SK-N-SH (cell line): ENCODE results near the gene ACSS1. TPM values are rescaled to one million over a fixed set of nuclear protein-coding genes. Genes with fewer than 3 reads are reported as not detected.

Source experiments
- CTCF ChIA-PET: fragments of 300-600, 350-600 bp; formaldehyde crosslinking; extraction: SDS; loops from one replicate; lab custom pipeline; 2021; lab: Yijun Ruan, JAX
- POLR2A ChIA-PET: fragments of 350-600 bp; sonication (Branson Sonifier 250); formaldehyde crosslinking; extraction: SDS; loops from one replicate; lab custom pipeline; 2020; ENCODE audit warnings: antibody characterized with exemption, inconsistent platforms; lab: Yijun Ruan, JAX
- DNase-seq: peaks from one replicate; pipeline ENCODE4 v3.0.0; 2012
- H2AFZ ChIP-seq: fragments of 200-600 bp; sonication (generic); 2 replicates; pipeline ENCODE4 v1.8.1; 2016; ENCODE audit warnings: antibody characterized with exemption, mild to moderate bottlenecking, low read depth
- H3F3A ChIP-seq: fragments of 200-600 bp; sonication (generic); replicated peaks from 2 replicates; pipeline ENCODE3; 2016; ENCODE audit warnings: antibody characterized with exemption, mild to moderate bottlenecking; ENCODE audit not compliant: insufficient read depth
- H3K27ac ChIP-seq, 2 experiments: fragments of 200-500 bp in 1 of 2; fragments of 200-600 bp in 1 of 2; sonication (Bioruptor generic) in 1 of 2; sonication (generic), shearing (Covaris generic) in 1 of 2; 2 replicates each; pipeline versions ENCODE4 v1.5.1 to v1.6.1; 2014 to 2016; ENCODE audit warnings: low read depth in 2 of 2, inconsistent platforms in 1 of 2, low read length in 1 of 2, mild to moderate bottlenecking in 1 of 2, mixed read lengths in 1 of 2
- H3K27me3 ChIP-seq: fragments of 200-600 bp; sonication (generic), shearing (Covaris generic); 2 replicates; pipeline ENCODE4 v1.6.1; 2016; ENCODE audit warnings: mixed run types; ENCODE audit not compliant: insufficient read depth
- H3K36me3 ChIP-seq, 2 experiments: fragments of 200-500 bp in 1 of 2; fragments of 200-600 bp in 1 of 2; sonication (Bioruptor generic) in 1 of 2; sonication (generic) in 1 of 2; replicated peaks in 1 of 2; 2 replicates each; pipeline versions ENCODE3 to v1.5.1; 2014 to 2016; ENCODE audit warnings: low read length in 1 of 2, mild to moderate bottlenecking in 1 of 2; ENCODE audit not compliant: insufficient read depth in 2 of 2, control insufficient read depth in 1 of 2
- H3K4me1 ChIP-seq, 2 experiments: fragments of 200-500 bp in 1 of 2; fragments of 200-600 bp in 1 of 2; sonication (Bioruptor generic) in 1 of 2; sonication (generic), shearing (Covaris generic) in 1 of 2; 2 replicates each; pipeline versions ENCODE4 v1.5.1 to v1.6.1; 2014 to 2016; ENCODE audit warnings: low read depth in 1 of 2, low read length in 1 of 2, mixed run types in 1 of 2; ENCODE audit not compliant: insufficient read depth in 2 of 2, control insufficient read depth in 1 of 2
- H3K4me2 ChIP-seq: fragments of 200-600 bp; sonication (generic), shearing (Covaris generic); 2 replicates; pipeline ENCODE4 v1.6.1; 2017; ENCODE audit warnings: mixed run types
- H3K4me3 ChIP-seq, 2 experiments: fragments of 200-500 bp in 1 of 2; fragments of 200-600 bp in 1 of 2; sonication (Bioruptor generic) in 1 of 2; sonication (generic), shearing (Covaris generic) in 1 of 2; 2 replicates each; pipeline versions ENCODE4 v1.5.1 to v1.8.1; 2014 to 2016; ENCODE audit warnings: low read depth in 2 of 2, inconsistent platforms in 1 of 2, low read length in 1 of 2, mild to moderate bottlenecking in 1 of 2, mixed read lengths in 1 of 2, moderate library complexity in 1 of 2
- H3K79me2 ChIP-seq: fragments of 200-600 bp; sonication (generic); 2 replicates; pipeline ENCODE4 v1.8.1; 2017; ENCODE audit warnings: mild to moderate bottlenecking; ENCODE audit not compliant: insufficient read depth
- H3K9ac ChIP-seq: fragments of 200-600 bp; sonication (generic); 2 replicates; pipeline ENCODE4 v1.6.1; 2017; ENCODE audit warnings: mixed run types
- H3K9me2 ChIP-seq: fragments of 200-600 bp; sonication (generic); 2 replicates; pipeline ENCODE4 v1.6.1; 2017; ENCODE audit warnings: mixed run types
- H3K9me3 ChIP-seq: fragments of 200-600 bp; sonication (generic); 2 replicates; pipeline ENCODE4 v1.6.1; 2017; ENCODE audit warnings: mixed run types, mild to moderate bottlenecking, moderate library complexity
- H4K20me1 ChIP-seq: fragments of 200-600 bp; sonication (generic); 2 replicates; pipeline ENCODE4 v1.6.1; 2017; ENCODE audit warnings: mild to moderate bottlenecking, mixed run types; ENCODE audit not compliant: insufficient read depth
- GATA2 ChIP-seq: sonication (generic); formaldehyde crosslinking; IDR thresholded peaks from 2 replicates; pipeline ENCODE4 v1.5.0; 2020; ENCODE audit warnings: mild to moderate bottlenecking, missing genetic modification reagents
- IRF3 ChIP-seq: fragments of 150-350 bp; IDR thresholded peaks from 2 replicates; pipeline ENCODE4 v1.6.1; 2016; ENCODE audit warnings: mild to moderate bottlenecking, low read depth, low read length
- JUND ChIP-seq: IDR thresholded peaks from 2 replicates; pipeline ENCODE4 v1.4.0; 2012
- MAX ChIP-seq: IDR thresholded peaks from 2 replicates; pipeline ENCODE4 v1.4.0; 2012; ENCODE audit warnings: low read depth
- MXI1 ChIP-seq: IDR thresholded peaks from 2 replicates; pipeline ENCODE4 v1.6.1; 2012; ENCODE audit warnings: mild to moderate bottlenecking, low read depth, low read length, improper control_type of control experiment
- NFIC ChIP-seq: IDR thresholded peaks from 2 replicates; pipeline ENCODE4 v1.4.0; 2012; ENCODE audit warnings: borderline replicate concordance
- RFX5 ChIP-seq: IDR thresholded peaks from 2 replicates; pipeline ENCODE4 v1.6.1; 2012; ENCODE audit warnings: mild to moderate bottlenecking, improper control_type of control experiment, low read length
- USF1 ChIP-seq: IDR thresholded peaks from 2 replicates; pipeline ENCODE4 v1.4.0; 2012; ENCODE audit warnings: low read depth, borderline replicate concordance
- YY1 ChIP-seq: IDR thresholded peaks from 2 replicates; pipeline ENCODE4 v1.4.0; 2012; ENCODE audit warnings: low read depth, mild to moderate bottlenecking
- WGBS: methylation state at CpG from one replicate; pipeline ENCODE4 v1.1.6; 2017; ENCODE audit warnings: low lambda C conversion rate; 5-methylcytosine and 5-hydroxymethylcytosine counted together
- polyA plus RNA-seq, 3 experiments: library from polyadenylated mRNA; depleted of rRNA; stranded (reverse); fragments of >200 nt; gene quantifications; 2 replicates each; pipeline ENCODE4 v1.2.3, GENCODE V29; 2012
- TF ChIP-seq, protein P1 (sequence below): fragments of 200-600 bp; sonication (generic); IDR thresholded peaks from 2 replicates; pipeline ENCODE4 v1.6.1; 2017; ENCODE audit warnings: antibody characterized with exemption, mild to moderate bottlenecking, moderate library complexity
- TF ChIP-seq, protein P2 (sequence below): IDR thresholded peaks from 2 replicates; pipeline ENCODE4 v1.6.1; 2012; ENCODE audit warnings: mild to moderate bottlenecking, low read depth, low read length, moderate library complexity

ACSS1 gene
- polyA plus RNA-seq, 1 of the 3 experiments (the other 2 are of a cell fraction) = 2.0 TPM

- Histone ChIP-seq H3K4me2 (no peak overlapping the region), H3K27ac (no peak overlapping the region), H4K20me1 (no peaks in the 10 kb centered on the region), H2AFZ (no peak overlapping the region), H3K4me1 (no peaks in the 10 kb centered on the region), H3K9ac (no peak overlapping the region), H3K36me3 (peaks cover 23 to 67% of the 10 kb centered on the region in 2 experiments), H3K4me3 (no peak overlapping the region), H3K27me3 (no peaks in the 10 kb centered on the region), H3K79me2 (no peaks in the 10 kb centered on the region; the same call in 1 of the 2 replicates), H3F3A (no peaks in the 10 kb centered on the region), H3K9me3 (0 out of 2 replicates have a peak, but pooled peaks cover 6% of the 10 kb centered on the region), H3K9me2 (no peaks in the 10 kb centered on the region)
- CTCF ChIA-PET = interaction anchor here (1.5 kb wide), 1 partner anchor 24 kb away, joined by 3 read pairs; no protein-coding TSS in a partner anchor
- POLR2A ChIA-PET = no interaction called here
- DNase-seq = no peak
- 95% methylated on average over 8 of the region's 8 CpGs for WGBS
- TF ChIP-seq MAX (no peak), GATA2 (CRISPR knock-in tag) (no peak), YY1 (no peak), NFIC (no peak), MXI1 (no peak), IRF3 (no peak), JUND (no peak)
- TF ChIP-seq, protein P1, sequence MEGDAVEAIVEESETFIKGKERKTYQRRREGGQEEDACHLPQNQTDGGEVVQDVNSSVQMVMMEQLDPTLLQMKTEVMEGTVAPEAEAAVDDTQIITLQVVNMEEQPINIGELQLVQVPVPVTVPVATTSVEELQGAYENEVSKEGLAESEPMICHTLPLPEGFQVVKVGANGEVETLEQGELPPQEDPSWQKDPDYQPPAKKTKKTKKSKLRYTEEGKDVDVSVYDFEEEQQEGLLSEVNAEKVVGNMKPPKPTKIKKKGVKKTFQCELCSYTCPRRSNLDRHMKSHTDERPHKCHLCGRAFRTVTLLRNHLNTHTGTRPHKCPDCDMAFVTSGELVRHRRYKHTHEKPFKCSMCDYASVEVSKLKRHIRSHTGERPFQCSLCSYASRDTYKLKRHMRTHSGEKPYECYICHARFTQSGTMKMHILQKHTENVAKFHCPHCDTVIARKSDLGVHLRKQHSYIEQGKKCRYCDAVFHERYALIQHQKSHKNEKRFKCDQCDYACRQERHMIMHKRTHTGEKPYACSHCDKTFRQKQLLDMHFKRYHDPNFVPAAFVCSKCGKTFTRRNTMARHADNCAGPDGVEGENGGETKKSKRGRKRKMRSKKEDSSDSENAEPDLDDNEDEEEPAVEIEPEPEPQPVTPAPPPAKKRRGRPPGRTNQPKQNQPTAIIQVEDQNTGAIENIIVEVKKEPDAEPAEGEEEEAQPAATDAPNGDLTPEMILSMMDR = no peak
- TF ChIP-seq, protein P2, sequence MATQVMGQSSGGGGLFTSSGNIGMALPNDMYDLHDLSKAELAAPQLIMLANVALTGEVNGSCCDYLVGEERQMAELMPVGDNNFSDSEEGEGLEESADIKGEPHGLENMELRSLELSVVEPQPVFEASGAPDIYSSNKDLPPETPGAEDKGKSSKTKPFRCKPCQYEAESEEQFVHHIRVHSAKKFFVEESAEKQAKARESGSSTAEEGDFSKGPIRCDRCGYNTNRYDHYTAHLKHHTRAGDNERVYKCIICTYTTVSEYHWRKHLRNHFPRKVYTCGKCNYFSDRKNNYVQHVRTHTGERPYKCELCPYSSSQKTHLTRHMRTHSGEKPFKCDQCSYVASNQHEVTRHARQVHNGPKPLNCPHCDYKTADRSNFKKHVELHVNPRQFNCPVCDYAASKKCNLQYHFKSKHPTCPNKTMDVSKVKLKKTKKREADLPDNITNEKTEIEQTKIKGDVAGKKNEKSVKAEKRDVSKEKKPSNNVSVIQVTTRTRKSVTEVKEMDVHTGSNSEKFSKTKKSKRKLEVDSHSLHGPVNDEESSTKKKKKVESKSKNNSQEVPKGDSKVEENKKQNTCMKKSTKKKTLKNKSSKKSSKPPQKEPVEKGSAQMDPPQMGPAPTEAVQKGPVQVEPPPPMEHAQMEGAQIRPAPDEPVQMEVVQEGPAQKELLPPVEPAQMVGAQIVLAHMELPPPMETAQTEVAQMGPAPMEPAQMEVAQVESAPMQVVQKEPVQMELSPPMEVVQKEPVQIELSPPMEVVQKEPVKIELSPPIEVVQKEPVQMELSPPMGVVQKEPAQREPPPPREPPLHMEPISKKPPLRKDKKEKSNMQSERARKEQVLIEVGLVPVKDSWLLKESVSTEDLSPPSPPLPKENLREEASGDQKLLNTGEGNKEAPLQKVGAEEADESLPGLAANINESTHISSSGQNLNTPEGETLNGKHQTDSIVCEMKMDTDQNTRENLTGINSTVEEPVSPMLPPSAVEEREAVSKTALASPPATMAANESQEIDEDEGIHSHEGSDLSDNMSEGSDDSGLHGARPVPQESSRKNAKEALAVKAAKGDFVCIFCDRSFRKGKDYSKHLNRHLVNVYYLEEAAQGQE = no peak
Measured at GRCh38 chr20:24970754-24971153, 87.2 kb downstream of the ACSS1 start.

DNA sequence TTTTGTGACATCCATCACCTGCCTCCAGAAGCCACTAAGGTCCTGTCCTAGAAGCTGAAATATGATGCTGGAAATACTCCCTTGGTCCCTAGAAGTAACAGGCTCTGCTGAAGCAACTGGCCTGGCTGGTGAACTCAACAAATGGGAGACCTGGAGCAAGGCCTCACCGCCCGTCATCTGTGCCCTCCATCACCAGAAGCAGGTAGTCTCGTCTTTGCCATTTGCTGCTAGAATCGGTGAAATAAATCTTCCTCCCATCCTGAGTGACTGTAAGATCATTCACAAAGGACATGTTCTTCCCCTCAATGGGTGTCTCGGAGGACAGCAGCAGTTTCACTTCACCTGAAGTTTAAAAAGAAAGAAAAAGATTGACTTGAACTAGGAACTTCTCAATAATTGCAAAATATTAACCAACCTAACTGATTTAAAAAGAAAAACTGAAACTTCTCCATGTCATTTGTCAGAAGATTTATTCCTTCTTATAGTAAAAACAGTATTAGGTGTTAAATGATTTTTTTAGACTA is 87.8 kb downstream of the ACSS1 start:
- ChIA-PET CTCF (interaction anchor here (1.5 kb wide), 1 partner anchor 25 kb away, joined by 3 read pairs; no protein-coding TSS in a partner anchor), POLR2A (no interaction called here)
- Histone ChIP-seq H2AFZ (no peak overlapping the region), H3K27me3 (no peaks in the 10 kb centered on the region), H3K4me1 (no peaks in the 10 kb centered on the region), H3K79me2 (no peaks in the 10 kb centered on the region; the same call in 1 of the 2 replicates), H3K9ac (no peak overlapping the region), H3K36me3 (peaks cover 23 to 72% of the 10 kb centered on the region in 2 experiments), H3K4me2 (no peak overlapping the region), H3K9me2 (no peaks in the 10 kb centered on the region), H3K4me3 (no peak overlapping the region), H3K27ac (no peak overlapping the region), H3F3A (no peaks in the 10 kb centered on the region), H4K20me1 (no peaks in the 10 kb centered on the region), H3K9me3 (no peaks in the 10 kb centered on the region)
- DNase-seq = no peak
- 95% methylated on average over 5 of the region's 5 CpGs for WGBS
- TF ChIP-seq, protein P1 = no peak
- TF ChIP-seq, protein P2 = no peak
- TF ChIP-seq USF1 (no peak), RFX5 (no peak), MXI1 (no peak)
